ENCODE data around the gene NRIP1. TPM values are rescaled to one million over a fixed set of nuclear protein-coding genes. Genes with fewer than 3 reads are reported as not detected.
"Not testable (repeated sequence)": the region's sequence is repeated elsewhere in the genome, so short reads cannot be mapped to it uniquely, and the experiment has no call there.

The NRIP1 gene
- polyA plus RNA-seq, 3 donors = 4.3 to 28.2 (median 23.5) TPM

DNA sequence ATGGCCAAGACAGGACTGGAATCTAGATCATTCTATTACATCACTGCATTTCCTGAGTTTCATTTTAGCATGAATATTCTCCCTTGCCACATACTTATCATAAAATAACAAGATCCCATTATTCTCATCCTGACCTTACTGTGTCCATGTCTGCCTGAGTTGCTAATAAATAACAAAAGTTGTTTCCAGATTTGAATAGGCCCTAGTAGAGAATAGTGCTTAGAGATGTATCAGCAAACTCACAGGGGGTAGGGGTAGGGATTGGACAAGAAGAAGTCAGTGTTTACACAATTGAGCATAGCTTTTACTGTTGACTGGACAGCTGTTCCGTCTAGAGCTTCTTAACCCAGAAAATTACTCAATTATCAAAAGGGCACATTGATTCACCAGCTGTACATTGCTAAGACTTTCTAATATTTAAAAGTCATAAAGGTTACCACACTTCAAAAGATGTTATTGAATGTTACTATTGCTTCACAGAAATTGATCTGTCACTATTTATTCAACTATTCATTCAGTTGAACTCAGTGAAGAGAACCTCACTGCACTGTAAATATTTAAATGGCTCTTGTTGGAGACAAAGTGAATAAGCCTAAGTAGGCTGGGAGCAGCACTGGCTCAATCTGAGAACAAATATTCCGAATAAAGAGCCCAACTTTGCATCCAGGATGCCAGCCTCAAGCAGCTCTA lies 121.9 kb downstream of the NRIP1 start:
- no peak for DNase-seq
- Histone ChIP-seq H3K27ac (ENCODE audit: low read depth in 1 of 2, low read length in 2 of 2) (no peak overlapping the region), H3K79me2 (ENCODE audit: insufficient read depth, low read length) (no peaks in the 10 kb centered on the region), H3K9me3 (replicated peaks in 1 of 2; ENCODE audit: control insufficient read depth in 1 of 2, insufficient read depth in 1 of 2, low read length in 2 of 2) (peaks cover 6 to 15% of the 10 kb centered on the region in 2 donors), H3K4me3 (replicated peaks in 1 of 3; ENCODE audit: low read depth in 2 of 3, low read length in 3 of 3) (no peak overlapping the region), H3K27me3 (ENCODE audit: control insufficient read depth in 2 of 2, insufficient read depth in 2 of 2, low read length in 2 of 2) (no peaks in the 10 kb centered on the region), H4K20me1 (ENCODE audit: insufficient read depth, low read length) (no peaks in the 10 kb centered on the region), H2AFZ (ENCODE audit: insufficient read depth, low read depth, low read length, poor library complexity, severe bottlenecking) (no peak overlapping the region), H3K36me3 (replicated peaks in 1 of 2; ENCODE audit: control insufficient read depth in 1 of 2, insufficient read depth in 2 of 2, low read length in 2 of 2) (no peaks in the 10 kb centered on the region), H3K4me2 (replicated peaks; ENCODE audit: extremely low read depth, low read length, poor library complexity, severe bottlenecking) (no peak overlapping the region), H3K9ac (ENCODE audit: insufficient read depth, low read length, poor library complexity, severe bottlenecking) (no peak overlapping the region), H3K4me1 (ENCODE audit: control insufficient read depth in 1 of 2, insufficient read depth in 2 of 2, low read length in 2 of 2) (no peaks in the 10 kb centered on the region)
- intact Hi-C loops (cut with micrococcal nuclease) = no loop called here
- H3K27ac Mint-ChIP-seq = no peak overlapping the region
- no peaks in the 10 kb centered on the region for H3K36me3 Mint-ChIP-seq
- 80% methylated on average over 1 of the region's 2 CpGs for WGBS (ENCODE audit: insufficient coverage)
- TF ChIP-seq, protein P1, sequence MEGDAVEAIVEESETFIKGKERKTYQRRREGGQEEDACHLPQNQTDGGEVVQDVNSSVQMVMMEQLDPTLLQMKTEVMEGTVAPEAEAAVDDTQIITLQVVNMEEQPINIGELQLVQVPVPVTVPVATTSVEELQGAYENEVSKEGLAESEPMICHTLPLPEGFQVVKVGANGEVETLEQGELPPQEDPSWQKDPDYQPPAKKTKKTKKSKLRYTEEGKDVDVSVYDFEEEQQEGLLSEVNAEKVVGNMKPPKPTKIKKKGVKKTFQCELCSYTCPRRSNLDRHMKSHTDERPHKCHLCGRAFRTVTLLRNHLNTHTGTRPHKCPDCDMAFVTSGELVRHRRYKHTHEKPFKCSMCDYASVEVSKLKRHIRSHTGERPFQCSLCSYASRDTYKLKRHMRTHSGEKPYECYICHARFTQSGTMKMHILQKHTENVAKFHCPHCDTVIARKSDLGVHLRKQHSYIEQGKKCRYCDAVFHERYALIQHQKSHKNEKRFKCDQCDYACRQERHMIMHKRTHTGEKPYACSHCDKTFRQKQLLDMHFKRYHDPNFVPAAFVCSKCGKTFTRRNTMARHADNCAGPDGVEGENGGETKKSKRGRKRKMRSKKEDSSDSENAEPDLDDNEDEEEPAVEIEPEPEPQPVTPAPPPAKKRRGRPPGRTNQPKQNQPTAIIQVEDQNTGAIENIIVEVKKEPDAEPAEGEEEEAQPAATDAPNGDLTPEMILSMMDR (IDR thresholded peaks at IDR 0.05) = no peak
- peaks cover 0 to 4% (median 0%) of the 10 kb centered on the region in 3 donors for H3K27me3 Mint-ChIP-seq (ENCODE audit: low read depth in 3 of 3)
- peaks cover 2% of the 10 kb centered on the region for H3K4me1 Mint-ChIP-seq
- H3K9me3 Mint-ChIP-seq = peaks cover 14 to 23% (median 20%) of the 10 kb centered on the region in 7 donors
- H3K4me3 Mint-ChIP-seq = no peak overlapping the region

DNA sequence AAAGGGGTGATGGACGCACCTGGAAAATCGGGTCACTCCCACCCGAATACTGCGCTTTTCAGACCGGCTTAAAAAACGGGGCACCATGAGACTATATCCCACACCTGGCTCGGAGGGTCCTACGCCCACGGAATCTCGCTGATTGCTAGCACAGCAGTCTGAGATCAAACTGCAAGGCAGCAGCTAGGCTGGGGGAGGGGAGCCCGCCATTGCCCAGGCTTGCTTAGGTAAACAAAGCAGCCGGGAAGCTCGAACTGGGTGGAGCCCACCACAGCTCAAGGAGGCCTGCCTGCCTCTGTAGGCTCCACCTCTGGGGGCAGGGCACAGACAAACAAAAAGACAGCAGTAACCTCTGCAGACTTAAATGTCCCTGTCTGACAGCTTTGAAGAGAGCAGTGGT lies 137.5 kb downstream of the NRIP1 start:
- H3K4me1 Mint-ChIP-seq = not testable (repeated sequence)

More for the DNA sequence above, 137.5 kb downstream of the NRIP1 start:
- H3K27ac Mint-ChIP-seq; H2AFZ ChIP-seq (ENCODE audit: insufficient read depth, low read depth, low read length, poor library complexity, severe bottlenecking); H3K4me3 ChIP-seq (replicated peaks in 1 of 3; ENCODE audit: low read depth in 2 of 3, low read length in 3 of 3); H3K4me1 ChIP-seq (ENCODE audit: control insufficient read depth in 1 of 2, insufficient read depth in 2 of 2, low read length in 2 of 2); H3K79me2 ChIP-seq (ENCODE audit: insufficient read depth, low read length); H3K4me2 ChIP-seq (replicated peaks; ENCODE audit: extremely low read depth, low read length, poor library complexity, severe bottlenecking); H4K20me1 ChIP-seq (ENCODE audit: insufficient read depth, low read length); H3K9me3 ChIP-seq (replicated peaks in 1 of 2; ENCODE audit: control insufficient read depth in 1 of 2, insufficient read depth in 1 of 2, low read length in 2 of 2); H3K27me3 Mint-ChIP-seq (ENCODE audit: low read depth in 3 of 3); H3K36me3 Mint-ChIP-seq; H3K4me3 Mint-ChIP-seq; H3K9me3 Mint-ChIP-seq; H3K27me3 ChIP-seq (ENCODE audit: control insufficient read depth in 2 of 2, insufficient read depth in 2 of 2, low read length in 2 of 2); H3K27ac ChIP-seq (ENCODE audit: low read depth in 1 of 2, low read length in 2 of 2); intact Hi-C loops (cut with micrococcal nuclease); H3K36me3 ChIP-seq (replicated peaks in 1 of 2; ENCODE audit: control insufficient read depth in 1 of 2, insufficient read depth in 2 of 2, low read length in 2 of 2); H3K9ac ChIP-seq (ENCODE audit: insufficient read depth, low read length, poor library complexity, severe bottlenecking); DNase-seq: not testable (repeated sequence)
- no CpG with 5 or more reads among the region's 13 CpGs for WGBS (ENCODE audit: insufficient coverage)

All from CD14-positive monocyte (primary cell).